GM19025 (cell line): ENCODE results near the gene SLC36A1.
A peak's percentile ranks its signal among the peaks of the same experiment; 100 is the strongest.
"Not testable (repeated sequence)": the region's sequence is repeated elsewhere in the genome, so short reads cannot be mapped to it uniquely, and the experiment has no call there.

Experiments used
- ATAC-seq: cut with Tn5 transposase; IDR thresholded peaks from one replicate; pipeline ENCODE4 v1.9.1; 2021; ENCODE audit warnings: mild to moderate bottlenecking, low read depth, moderate library complexity; ENCODE audit not compliant: unreplicated experiment

Gene SLC36A1

GRCh38 chr5:151447174-151448037 is at the start of gene SLC36A1:
Gene SLC36A1 (plus strand): TSS chr5:151447603. CDS start chr5:151458793, 11,190 bp downstream.
- peak; percentile 64 for ATAC-seq

DNA sequence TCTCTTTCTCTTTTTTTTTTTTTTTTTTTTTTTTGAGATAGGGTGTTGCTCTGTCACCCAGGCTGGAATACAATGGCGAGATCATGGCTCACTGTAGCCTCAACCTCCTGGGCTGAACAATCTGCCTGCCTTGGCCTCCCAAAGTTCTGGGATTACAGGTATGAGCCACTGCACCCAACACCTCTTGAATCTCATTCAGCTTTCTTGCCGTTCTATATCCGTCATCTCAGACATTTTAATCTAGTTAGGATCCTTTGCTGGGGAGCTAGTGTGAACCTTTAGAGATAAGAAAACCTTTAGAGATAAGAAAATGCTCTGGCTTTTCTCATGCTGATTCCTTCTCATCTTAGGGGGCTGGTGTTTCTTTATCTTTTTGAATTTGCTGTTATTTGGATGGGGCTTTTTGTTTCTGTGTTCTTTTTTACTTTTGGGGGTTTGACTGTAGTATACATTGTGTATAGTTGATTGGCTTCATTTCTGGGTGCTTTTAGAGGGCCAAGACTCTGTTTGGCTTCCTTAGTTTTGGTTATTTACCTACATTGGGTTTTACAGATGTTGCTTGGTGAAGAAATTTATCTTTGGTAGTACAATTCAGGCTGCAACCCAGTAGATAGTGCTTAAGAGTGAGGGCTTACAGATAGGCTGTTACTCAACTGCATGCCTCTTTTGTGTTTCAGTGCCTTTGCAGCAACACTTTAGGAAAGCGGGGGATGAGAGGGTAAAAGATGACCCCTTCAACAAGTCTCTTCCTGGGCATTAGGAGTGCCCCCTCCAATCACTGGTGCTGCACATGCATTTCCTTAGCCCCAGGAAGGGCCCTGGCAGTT is 41.9 kb upstream of the SLC36A1 start:
- ATAC-seq = no peak

DNA sequence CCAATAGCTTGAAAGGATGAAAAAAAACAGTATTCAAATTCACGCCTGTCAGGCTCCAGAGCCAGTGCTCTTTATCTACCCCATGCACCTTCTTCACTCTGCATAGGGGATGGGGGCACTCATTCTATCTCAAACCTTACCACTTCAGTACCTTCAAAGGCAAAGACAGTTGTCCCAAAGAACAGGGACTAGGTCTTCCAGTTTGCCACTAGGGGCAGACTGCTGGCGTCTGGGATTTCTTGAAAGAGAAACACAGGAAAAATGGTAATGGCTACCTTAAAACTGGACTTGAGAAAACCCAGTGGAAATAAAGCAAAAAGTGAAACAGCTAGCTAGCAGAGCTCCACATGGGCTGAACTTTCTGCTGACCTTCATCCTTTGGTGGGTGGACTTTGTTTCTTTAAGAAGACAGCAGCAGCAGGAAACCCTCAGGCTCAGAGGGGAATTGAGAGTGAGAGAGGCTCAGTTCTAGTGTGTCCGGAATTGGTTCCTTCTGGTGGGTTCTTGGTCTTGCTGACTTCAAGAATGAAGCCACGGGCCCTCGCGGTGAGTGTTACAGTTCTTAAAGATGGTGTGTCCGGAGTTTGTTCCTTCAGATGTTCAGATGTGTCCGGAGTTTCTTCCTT is 41.0 kb upstream of the SLC36A1 start:
- ATAC-seq = no peak

DNA sequence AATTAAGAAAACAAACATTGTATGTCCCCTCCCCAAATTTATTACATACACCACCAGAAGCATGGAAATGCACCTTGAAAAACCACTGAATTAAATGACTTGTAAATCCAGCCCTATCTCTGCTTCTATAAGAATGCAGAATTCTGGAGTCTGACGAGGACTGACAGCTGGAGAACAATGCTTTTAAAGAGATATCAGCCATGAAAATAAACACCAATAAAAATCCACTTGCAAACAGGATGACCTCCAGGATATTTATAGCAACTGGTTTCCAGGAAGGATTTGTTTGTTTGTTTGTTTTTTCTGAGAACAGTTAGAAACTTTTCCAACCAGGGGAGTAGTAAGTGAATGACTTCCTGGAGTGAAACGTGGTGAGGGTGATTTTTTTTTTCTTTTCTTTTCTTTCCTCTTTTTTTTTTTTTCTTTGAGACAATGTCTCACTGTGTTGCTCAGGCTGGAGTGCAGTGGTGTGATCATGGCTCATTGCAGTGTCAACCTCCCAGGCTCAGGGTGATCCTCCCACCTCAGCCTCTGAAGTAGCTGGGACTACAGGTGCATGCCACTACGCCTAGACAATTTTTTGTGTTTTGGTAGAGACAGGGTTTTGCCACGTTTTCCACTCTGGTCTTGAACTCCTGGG is 38.7 kb upstream of the SLC36A1 start:
- no peak for ATAC-seq

DNA sequence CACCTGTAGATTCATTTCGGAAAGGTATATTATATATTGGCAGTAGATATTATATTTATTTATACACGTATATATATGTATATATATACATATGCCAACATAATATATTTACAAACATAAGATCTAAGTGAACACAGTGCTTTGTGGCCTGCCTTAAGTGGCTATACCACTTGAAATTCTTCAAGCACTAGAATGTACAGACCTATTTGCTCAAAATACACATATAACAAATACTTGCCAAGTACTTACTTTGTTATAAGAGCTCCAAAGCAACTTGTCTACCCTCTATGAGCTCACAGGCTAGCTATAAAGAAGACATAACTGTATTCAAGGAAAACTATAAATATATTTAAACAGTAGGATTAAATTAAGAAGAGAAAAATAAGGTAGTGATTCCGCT is 33.6 kb upstream of the SLC36A1 start:
- ATAC-seq = no peak

GRCh38 chr5:151414536-151414935 is 32.9 kb upstream of the SLC36A1 start:
- ATAC-seq = no peak

- ATAC-seq = no peak
Observed at GRCh38 chr5:151417712-151418111, 29.7 kb upstream of the SLC36A1 start.

- ATAC-seq = no peak
Observed at GRCh38 chr5:151420127-151420526, 27.3 kb upstream of the SLC36A1 start.

- no peak for ATAC-seq
Observed at GRCh38 chr5:151424892-151425523, 22.4 kb upstream of the SLC36A1 start.

DNA sequence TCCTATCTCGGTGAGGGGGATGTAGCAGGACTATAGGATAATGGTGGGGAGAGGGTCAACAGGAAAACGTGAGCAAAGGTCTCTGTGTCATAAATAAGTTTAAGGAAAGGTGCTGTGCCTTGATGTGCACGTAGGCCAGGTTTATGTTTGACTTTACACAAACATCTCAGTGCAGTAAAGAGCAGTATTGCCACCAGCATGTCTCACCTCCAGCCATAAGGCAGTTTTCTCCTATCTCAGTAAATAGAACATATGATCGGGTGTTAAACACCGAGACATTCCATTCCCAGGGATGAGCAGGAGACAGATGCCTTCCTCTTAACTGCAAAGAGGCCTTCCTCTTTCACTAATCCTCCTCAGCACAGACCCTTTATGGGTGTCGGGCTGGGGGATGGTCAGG is 21.1 kb upstream of the SLC36A1 start:
- ATAC-seq = not testable (repeated sequence)

- peak; percentile 98 for ATAC-seq
Observed at GRCh38 chr5:151427258-151427657, 20.1 kb upstream of the SLC36A1 start.

DNA sequence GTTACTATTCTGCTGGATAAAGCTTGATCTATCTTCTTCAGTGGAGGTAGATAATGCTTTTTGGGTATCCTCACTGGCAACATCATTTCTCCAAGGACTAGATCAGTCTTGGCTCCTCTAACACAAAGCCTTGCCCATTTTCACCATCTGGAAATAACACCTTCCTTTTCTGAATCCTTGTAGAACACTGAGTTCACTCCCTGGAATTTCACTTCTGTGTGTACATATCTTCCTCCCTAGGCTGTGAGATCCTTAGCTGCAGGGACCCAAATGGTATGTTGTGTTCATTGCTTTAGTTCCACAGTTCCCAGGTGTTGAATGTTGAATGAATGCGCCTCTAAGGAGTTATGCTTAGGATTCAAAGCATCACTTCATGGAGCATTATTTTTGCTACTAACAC is 16.7 kb upstream of the SLC36A1 start:
- no peak for ATAC-seq

- no peak for ATAC-seq
Observed at GRCh38 chr5:151431666-151432065, 15.7 kb upstream of the SLC36A1 start.

GRCh38 chr5:151432210-151432609 is 15.2 kb upstream of the SLC36A1 start:
- ATAC-seq = no peak

DNA sequence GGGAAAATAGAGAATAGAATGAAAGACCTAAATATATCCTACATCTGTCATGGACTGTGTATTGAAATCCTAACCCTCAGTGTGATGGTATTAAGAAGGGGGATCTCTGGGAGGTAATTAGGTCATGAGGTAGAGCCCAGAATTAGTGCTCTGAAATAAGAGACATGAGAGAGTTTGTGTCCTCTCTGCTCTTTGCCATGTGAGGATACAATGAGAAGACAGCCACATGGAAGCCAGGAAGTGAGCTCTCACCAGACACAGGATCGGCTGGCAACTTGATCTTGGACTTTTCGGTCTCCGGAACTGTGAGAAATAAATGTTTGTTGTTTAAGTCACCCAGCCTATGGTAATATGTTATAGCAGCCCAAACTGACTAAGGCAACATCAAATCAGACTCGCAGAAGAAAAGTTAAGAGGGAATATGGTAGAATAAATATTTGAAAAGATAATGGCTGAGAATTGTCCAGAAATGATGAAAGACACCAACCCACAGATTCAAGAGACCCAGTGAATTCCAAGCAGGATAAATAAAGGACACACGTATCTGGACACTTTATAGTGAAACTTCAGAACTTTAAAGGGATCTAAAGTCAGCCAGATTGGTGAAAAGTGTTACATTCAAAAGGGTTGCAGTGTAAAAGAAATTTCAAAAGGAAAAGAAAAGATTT is 12.7 kb upstream of the SLC36A1 start:
- ATAC-seq = no peak

DNA sequence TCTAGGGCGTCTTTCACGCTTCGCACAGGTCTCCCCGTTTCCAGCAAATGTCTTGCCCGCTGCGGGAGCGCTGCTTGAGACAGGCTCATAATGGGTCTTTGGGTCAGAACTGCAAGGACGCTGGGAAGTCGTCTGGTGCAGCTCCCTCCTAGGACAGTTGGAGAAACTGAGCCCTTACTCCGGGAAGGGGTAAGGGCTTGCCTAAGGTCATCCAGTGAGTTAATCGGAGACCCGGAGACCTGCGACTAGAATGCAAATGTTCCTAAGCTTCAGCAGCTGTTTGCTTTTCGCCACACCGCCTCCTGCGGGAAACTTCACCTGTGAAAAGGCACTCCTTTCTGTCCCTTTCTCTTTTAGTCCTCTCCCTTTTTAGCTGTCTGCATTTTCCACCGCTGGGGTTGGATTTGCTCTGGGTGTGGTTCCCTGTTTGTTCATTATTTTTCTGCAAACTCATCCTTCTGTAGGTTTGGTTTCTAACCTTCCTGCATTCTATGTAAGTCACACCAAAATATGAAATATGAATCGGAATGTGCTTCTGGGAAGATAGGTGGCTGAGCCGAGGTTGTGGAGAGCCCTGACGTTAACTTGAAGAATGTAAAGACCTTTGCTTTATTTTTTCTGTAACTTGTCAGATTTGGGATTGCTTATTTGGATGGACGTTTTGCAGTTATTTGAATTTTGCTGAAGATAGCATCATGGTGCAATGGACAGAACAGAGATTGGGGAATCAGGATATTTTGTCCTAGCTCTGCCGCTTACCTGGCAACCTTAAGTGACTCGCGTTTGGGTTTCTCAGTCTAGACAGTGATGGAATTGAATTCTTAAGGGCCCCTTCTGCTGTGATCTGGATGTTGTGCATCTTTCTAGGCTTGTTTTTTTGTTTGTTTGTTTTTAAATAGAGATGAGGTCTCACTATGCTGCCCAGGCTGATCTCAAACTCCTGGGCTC is 909 bp downstream of the SLC36A1 start:
- peak; percentile 5 for ATAC-seq

GRCh38 chr5:151449297-151449696 is 1.9 kb downstream of the SLC36A1 start:
- no peak for ATAC-seq

DNA sequence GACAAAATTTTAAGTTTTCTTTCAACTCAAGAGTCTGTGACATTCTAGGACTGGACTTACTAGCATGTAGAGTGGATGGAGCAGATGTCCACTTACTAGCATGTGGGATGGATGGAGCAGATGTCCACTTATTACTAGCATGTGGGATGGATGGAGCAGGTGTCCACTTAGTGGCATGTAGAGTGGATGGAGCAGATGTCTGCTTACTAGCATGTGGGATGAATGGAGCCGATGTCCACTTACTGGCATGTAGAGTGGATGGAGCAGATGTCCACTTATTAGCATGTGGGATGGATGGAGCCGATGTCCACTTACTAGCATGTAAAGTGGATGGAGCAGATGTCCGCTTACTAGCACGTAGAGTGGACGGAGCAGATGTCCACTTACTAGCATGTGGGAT is 2.4 kb downstream of the SLC36A1 start:
- ATAC-seq = no peak

DNA sequence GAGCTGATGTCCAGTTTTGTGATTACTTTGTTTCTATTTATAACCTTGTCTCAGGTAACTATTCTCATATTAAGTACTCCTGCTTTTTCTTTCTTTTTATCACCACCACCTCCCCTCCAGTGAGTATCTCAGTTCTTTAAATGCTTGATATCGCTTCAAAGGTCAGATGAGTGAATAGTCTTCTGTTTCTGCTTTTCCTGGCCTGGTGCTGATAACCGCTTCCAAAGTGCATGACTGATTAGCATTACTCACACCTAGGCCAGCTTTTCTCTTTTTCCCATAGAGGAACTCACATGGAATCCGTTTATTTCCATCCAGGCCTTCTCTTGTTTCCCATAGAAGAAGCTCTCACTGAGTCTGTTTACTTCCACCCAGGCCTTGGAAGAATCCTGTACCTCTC is 3.2 kb downstream of the SLC36A1 start:
- ATAC-seq = no peak
